Measurements from ENCODE around the gene ERRFI1. TPM values are rescaled to one million over a fixed set of nuclear protein-coding genes. Genes with fewer than 3 reads are reported as not detected.

Gene ERRFI1
- total RNA-seq, 4 donors from 2014 or later, result 59.9 to 133 (median 85.0) TPM

DNA sequence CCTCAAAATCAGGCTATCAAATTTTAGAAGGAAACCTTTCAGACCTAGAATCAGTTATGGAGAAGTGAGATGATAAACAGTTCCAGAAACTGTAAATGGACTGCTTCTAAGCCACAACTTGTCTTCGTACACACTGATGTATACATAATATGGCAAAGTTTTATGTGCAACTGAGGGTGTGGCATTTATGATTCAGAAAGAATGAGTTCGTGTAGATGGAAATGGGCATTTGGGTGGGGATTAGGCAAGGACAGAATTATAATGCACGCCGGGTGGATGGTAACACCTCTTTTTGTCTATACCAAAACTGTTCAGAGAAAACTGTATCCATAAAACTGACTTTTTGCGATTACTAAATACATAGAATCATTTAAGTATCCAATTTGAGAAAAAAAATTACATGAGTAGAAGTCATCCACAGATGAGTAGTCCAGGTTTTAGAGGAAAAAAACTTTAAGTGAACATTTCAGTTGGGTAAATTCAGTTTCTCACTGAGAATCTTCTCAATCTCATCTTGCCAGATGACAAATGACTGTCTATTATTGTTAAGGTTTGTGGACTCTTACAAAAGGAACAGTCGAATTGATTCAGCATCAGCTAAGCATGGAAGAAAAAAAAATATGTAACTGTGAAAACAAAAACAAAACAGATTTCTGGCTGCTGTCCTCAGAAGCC, 22.5 kb downstream of the ERRFI1 start:
- H3K27me3 ChIP-seq, result no peaks in the 10 kb centered on the region
- DNase-seq, result no peak
- H3K4me1 ChIP-seq, result peaks cover 11 to 34% of the 10 kb centered on the region in 2 donors
- intact Hi-C loops (cut with DNase I), result no loop called here
- H3K9me3 ChIP-seq, result no peaks in the 10 kb centered on the region
- H3K36me3 ChIP-seq, result no peaks in the 10 kb centered on the region
- no peak overlapping the region for H3K27ac ChIP-seq
- 89 to 92% methylated on average over 6 of the region's 6 CpGs for WGBS, 2 donors
- TF ChIP-seq POLR2A (IDR thresholded peaks at IDR 0.05), result no peak
- TF ChIP-seq, protein P1, sequence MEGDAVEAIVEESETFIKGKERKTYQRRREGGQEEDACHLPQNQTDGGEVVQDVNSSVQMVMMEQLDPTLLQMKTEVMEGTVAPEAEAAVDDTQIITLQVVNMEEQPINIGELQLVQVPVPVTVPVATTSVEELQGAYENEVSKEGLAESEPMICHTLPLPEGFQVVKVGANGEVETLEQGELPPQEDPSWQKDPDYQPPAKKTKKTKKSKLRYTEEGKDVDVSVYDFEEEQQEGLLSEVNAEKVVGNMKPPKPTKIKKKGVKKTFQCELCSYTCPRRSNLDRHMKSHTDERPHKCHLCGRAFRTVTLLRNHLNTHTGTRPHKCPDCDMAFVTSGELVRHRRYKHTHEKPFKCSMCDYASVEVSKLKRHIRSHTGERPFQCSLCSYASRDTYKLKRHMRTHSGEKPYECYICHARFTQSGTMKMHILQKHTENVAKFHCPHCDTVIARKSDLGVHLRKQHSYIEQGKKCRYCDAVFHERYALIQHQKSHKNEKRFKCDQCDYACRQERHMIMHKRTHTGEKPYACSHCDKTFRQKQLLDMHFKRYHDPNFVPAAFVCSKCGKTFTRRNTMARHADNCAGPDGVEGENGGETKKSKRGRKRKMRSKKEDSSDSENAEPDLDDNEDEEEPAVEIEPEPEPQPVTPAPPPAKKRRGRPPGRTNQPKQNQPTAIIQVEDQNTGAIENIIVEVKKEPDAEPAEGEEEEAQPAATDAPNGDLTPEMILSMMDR (IDR thresholded peaks at IDR 0.05), result no peak
- H3K4me3 ChIP-seq (replicated peaks in 1 of 3), result no peak overlapping the region

GRCh38 chr1:8002921-8003320, 23.2 kb downstream of the ERRFI1 start:
- 96 to 100% methylated on average over 4 of the region's 4 CpGs for WGBS, 2 donors

DNA sequence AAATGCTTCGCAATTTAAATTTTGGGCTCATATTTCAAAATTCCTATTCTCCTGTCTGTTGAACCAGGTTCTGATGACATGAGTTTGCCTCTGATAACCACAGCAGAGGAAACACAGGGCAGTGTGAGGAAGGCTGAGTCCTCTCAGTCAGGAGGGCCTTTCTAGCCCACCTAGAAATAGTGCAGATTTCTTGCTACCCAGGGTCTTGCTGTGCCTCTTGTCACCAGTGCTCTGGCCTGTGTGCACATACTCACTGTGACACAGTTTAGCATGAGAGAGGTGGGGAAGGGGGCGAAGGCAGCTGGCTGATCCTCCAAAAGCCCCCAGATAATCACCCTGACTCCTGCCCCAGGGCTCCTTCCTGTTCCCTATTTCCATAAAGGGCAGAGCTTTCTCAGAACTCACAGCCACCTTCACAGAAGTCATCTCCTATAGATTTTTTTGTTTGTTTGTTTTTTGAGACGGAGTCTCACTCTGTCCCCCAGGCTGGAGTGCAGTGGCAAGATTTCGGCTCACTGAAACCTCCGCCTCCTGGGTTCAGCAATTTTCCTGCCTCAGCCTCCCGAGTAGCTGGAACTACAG, 23.7 kb downstream of the ERRFI1 start:
- Histone ChIP-seq H3K9me3 (no peaks in the 10 kb centered on the region), H3K27me3 (no peaks in the 10 kb centered on the region), H3K4me1 (peaks cover 11 to 34% of the 10 kb centered on the region in 2 donors), H3K4me3 (replicated peaks in 1 of 3) (no peak overlapping the region), H3K27ac (no peak overlapping the region), H3K36me3 (no peaks in the 10 kb centered on the region)
- intact Hi-C loops (cut with DNase I), result no loop called here
- 98 to 99% methylated on average over 6 of the region's 6 CpGs for WGBS, 2 donors
- TF ChIP-seq POLR2A (IDR thresholded peaks at IDR 0.05), result no peak
- TF ChIP-seq, protein P1 (IDR thresholded peaks at IDR 0.05), result no peak
- DNase-seq, result no peak

More at GRCh38 chr1:8002921-8003320, 23.2 kb downstream of the ERRFI1 start:
- intact Hi-C loops (cut with DNase I), result no loop called here
- DNase-seq, result no peak
- Histone ChIP-seq H3K4me3 (replicated peaks in 1 of 3) (no peak overlapping the region), H3K27me3 (no peaks in the 10 kb centered on the region), H3K9me3 (no peaks in the 10 kb centered on the region), H3K27ac (no peak overlapping the region), H3K4me1 (peaks cover 11 to 34% of the 10 kb centered on the region in 2 donors), H3K36me3 (no peaks in the 10 kb centered on the region)
- TF ChIP-seq POLR2A (IDR thresholded peaks at IDR 0.05), result no peak
- TF ChIP-seq, protein P1 (IDR thresholded peaks at IDR 0.05), result no peak

DNA sequence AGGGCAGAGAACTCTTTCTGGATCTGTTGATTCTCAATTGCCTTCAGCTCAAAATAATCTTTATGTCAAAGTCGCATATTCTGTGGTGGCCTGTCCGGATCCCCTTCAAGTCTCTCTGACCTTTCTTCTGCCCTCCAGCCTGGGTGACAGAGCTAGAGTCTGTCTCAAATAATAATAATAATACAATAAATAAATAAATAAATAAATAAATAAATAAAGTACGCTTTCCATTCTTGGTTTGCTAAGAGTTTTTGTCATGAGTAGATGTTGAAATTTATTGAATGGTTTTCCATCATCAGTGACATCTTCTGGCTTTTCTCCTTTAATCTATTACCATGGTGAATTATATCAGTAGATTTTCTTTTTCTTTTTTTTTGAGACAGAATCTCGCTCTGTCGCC, 30.7 kb downstream of the ERRFI1 start:
- Histone ChIP-seq H3K27me3 (no peaks in the 10 kb centered on the region), H3K4me1 (no peaks in the 10 kb centered on the region), H3K9me3 (no peaks in the 10 kb centered on the region), H3K27ac (no peak overlapping the region), H3K36me3 (no peaks in the 10 kb centered on the region), H3K4me3 (replicated peaks in 1 of 3) (no peak overlapping the region)
- WGBS, 2 donors, result 96 to 98% methylated on average over 5 of the region's 5 CpGs
- DNase-seq, result no peak
- intact Hi-C loops (cut with DNase I), result no loop called here
- TF ChIP-seq POLR2A (IDR thresholded peaks at IDR 0.05), result no peak
- TF ChIP-seq, protein P1 (IDR thresholded peaks at IDR 0.05), result no peak

- no peaks in the 10 kb centered on the region for H3K9me3 ChIP-seq
- H3K36me3 ChIP-seq, result no peaks in the 10 kb centered on the region
- 95 to 100% methylated on average over 1 of the region's 1 CpG for WGBS, 2 donors
- no peak for DNase-seq
- no peaks in the 10 kb centered on the region for H3K4me1 ChIP-seq
- no peak overlapping the region for H3K4me3 ChIP-seq (replicated peaks in 1 of 3)
- H3K27me3 ChIP-seq, result no peaks in the 10 kb centered on the region
- intact Hi-C loops (cut with DNase I), result no loop called here
- TF ChIP-seq, protein P1 (IDR thresholded peaks at IDR 0.05), result no peak
- no peak for TF ChIP-seq POLR2A (IDR thresholded peaks at IDR 0.05)
- H3K27ac ChIP-seq, result no peak overlapping the region
Measured at GRCh38 chr1:7994827-7995226, 31.3 kb downstream of the ERRFI1 start.
